CD14-positive monocyte (primary cell): ENCODE measurements around the gene CWC22. TPM values are rescaled to one million over a fixed set of nuclear protein-coding genes. Genes with fewer than 3 reads are reported as not detected.
A peak's percentile ranks its signal among the peaks of the same experiment; 100 is the strongest.

Experiments
- DNase-seq, 3 donors: peaks; one replicate each; pipeline ENCODE4 v3.0.0-alpha.2; 2011 to 2022
- H2AFZ ChIP-seq: 2 replicates; pipeline ENCODE4 v1.6.0; 2012; ENCODE audit warnings: mild to moderate bottlenecking, low read depth, low read length, inconsistent platforms; ENCODE audit not compliant: insufficient read depth, poor library complexity, severe bottlenecking
- H3K27ac ChIP-seq, 2 donors: 1 replicate in 1 of 2; 2 replicates in 1 of 2; pipeline ENCODE4 v1.5.1; 2012 to 2013; ENCODE audit warnings: low read length in 2 of 2, control low read depth in 1 of 2, inconsistent platforms in 1 of 2, low read depth in 1 of 2, mild to moderate bottlenecking in 1 of 2
- H3K27me3 ChIP-seq, 2 donors: one replicate each; pipeline versions ENCODE4 v1.6.0 to v1.6.1; 2011 to 2013; ENCODE audit warnings: low read length in 2 of 2; ENCODE audit not compliant: control insufficient read depth in 2 of 2, insufficient read depth in 2 of 2
- H3K36me3 ChIP-seq, 2 donors: replicated peaks in 1 of 2; 1 replicate in 1 of 2; 2 replicates in 1 of 2; pipeline versions ENCODE4 v1.5.1 to v1.6.1; 2012 to 2013; ENCODE audit warnings: low read length in 2 of 2, control low read depth in 1 of 2, inconsistent platforms in 1 of 2, mild to moderate bottlenecking in 1 of 2; ENCODE audit not compliant: insufficient read depth in 2 of 2, control insufficient read depth in 1 of 2
- H3K4me1 ChIP-seq, 2 donors: 1 replicate in 1 of 2; 2 replicates in 1 of 2; pipeline versions ENCODE4 v1.5.1 to v1.6.1; 2012 to 2013; ENCODE audit warnings: low read length in 2 of 2, control low read depth in 1 of 2, inconsistent platforms in 1 of 2, mild to moderate bottlenecking in 1 of 2, moderate library complexity in 1 of 2; ENCODE audit not compliant: insufficient read depth in 2 of 2, control insufficient read depth in 1 of 2
- H3K4me2 ChIP-seq: replicated peaks from 2 replicates; pipeline ENCODE3; 2012; ENCODE audit warnings: low read length, moderate library complexity, mild to moderate bottlenecking; ENCODE audit not compliant: poor library complexity, severe bottlenecking; ENCODE audit errors: extremely low read depth
- H3K4me3 ChIP-seq, 3 experiments: fragments of 200-600 bp in 1 of 3; sonication (generic) in 1 of 3; replicated peaks in 1 of 3; 1 replicate in 2 of 3; 2 replicates in 1 of 3; pipeline ENCODE4 v1.5.1; 2011 to 2013; ENCODE audit warnings: low read length in 3 of 3, mild to moderate bottlenecking in 3 of 3, control low read depth in 2 of 3, low read depth in 2 of 3, inconsistent platforms in 1 of 3, moderate library complexity in 1 of 3
- H3K79me2 ChIP-seq: 2 replicates; pipeline ENCODE4 v1.6.0; 2012; ENCODE audit warnings: mild to moderate bottlenecking, control low read depth, inconsistent platforms, low read length, moderate library complexity; ENCODE audit not compliant: insufficient read depth
- H3K9ac ChIP-seq: 2 replicates; pipeline ENCODE4 v1.6.0; 2017; ENCODE audit warnings: low read length, mild to moderate bottlenecking; ENCODE audit not compliant: insufficient read depth, poor library complexity, severe bottlenecking
- H3K9me3 ChIP-seq, 2 donors: replicated peaks in 1 of 2; 1 replicate in 1 of 2; 2 replicates in 1 of 2; pipeline versions ENCODE4 v1.5.1 to v1.6.1; 2012 to 2013; ENCODE audit warnings: low read length in 2 of 2, control low read depth in 1 of 2; ENCODE audit not compliant: control insufficient read depth in 1 of 2, insufficient read depth in 1 of 2
- H4K20me1 ChIP-seq: 2 replicates; pipeline ENCODE4 v1.6.0; 2012; ENCODE audit warnings: mild to moderate bottlenecking, low read length, control low read depth, moderate library complexity; ENCODE audit not compliant: insufficient read depth
- H3K27ac Mint-ChIP-seq, 7 donors: one replicate each; pipeline ENCODE4 v1.8.0; 2020; ENCODE audit warnings: mild to moderate bottlenecking in 7 of 7, mixed read lengths in 7 of 7, moderate library complexity in 6 of 7, inconsistent platforms in 2 of 7
- H3K27me3 Mint-ChIP-seq, 3 donors: one replicate each; pipeline ENCODE4 v1.8.0; 2021 to 2022; ENCODE audit warnings: low read depth in 3 of 3, mild to moderate bottlenecking in 3 of 3, mixed read lengths in 3 of 3, moderate library complexity in 3 of 3, inconsistent platforms in 1 of 3
- H3K36me3 Mint-ChIP-seq, 2 donors: one replicate each; pipeline ENCODE4 v1.8.0; 2020; ENCODE audit warnings: mixed read lengths in 2 of 2, inconsistent platforms in 1 of 2, mild to moderate bottlenecking in 1 of 2
- H3K4me1 Mint-ChIP-seq: one replicate; pipeline ENCODE4 v1.8.0; 2020; ENCODE audit warnings: mild to moderate bottlenecking, mixed read lengths
- H3K4me3 Mint-ChIP-seq, 2 donors: one replicate each; pipeline ENCODE4 v1.8.0; 2020; ENCODE audit warnings: mild to moderate bottlenecking in 2 of 2, mixed read lengths in 2 of 2, moderate library complexity in 1 of 2
- H3K9me3 Mint-ChIP-seq, 7 donors: one replicate each; pipeline ENCODE4 v1.8.0; 2020 to 2022; ENCODE audit warnings: mixed read lengths in 7 of 7, mild to moderate bottlenecking in 6 of 7, moderate library complexity in 6 of 7, inconsistent platforms in 2 of 7
- CTCF ChIP-seq: fragments of 200-600 bp; IDR thresholded peaks from one replicate; pipeline ENCODE4 v1.8.0; 2022; ENCODE audit warnings: antibody characterized with exemption, mild to moderate bottlenecking
- WGBS: methylation state at CpG from one replicate; pipeline ENCODE4 v1.1.5; 2013; ENCODE audit warnings: missing lambda C conversion rate; ENCODE audit not compliant: insufficient coverage; 5-methylcytosine and 5-hydroxymethylcytosine counted together
- intact Hi-C, 2 donors: fragments of 100-400 bp; cut with micrococcal nuclease; formaldehyde crosslinking; loops; one replicate each; pipeline versions ENCODE4 v1.15.0 to v1.15.1; 2023
- polyA plus RNA-seq, 3 donors: library from polyadenylated mRNA; depleted of rRNA in 1 of 3; unstranded in 2 of 3; stranded (reverse) in 1 of 3; fragments of 300-500 nt in 2 of 3; fragments of >200 nt in 1 of 3; fragmentation: Illumina TruSeq in 2 of 3; gene quantifications; 1 replicate in 2 of 3; 2 replicates in 1 of 3; pipeline ENCODE4 v1.2.3, GENCODE V29; 2012 to 2021

The CWC22 gene
- polyA plus RNA-seq, 3 donors: 4.4 to 14.9 (median 9.5) TPM

GRCh38 chr2:179950391-179950790 is 56.7 kb downstream of the CWC22 start:
- Mint-ChIP-seq H3K9me3 (no peaks in the 10 kb centered on the region), H3K36me3 (peaks cover 72 to 80% of the 10 kb centered on the region in 2 donors)
- no peak for TF ChIP-seq CTCF

GRCh38 chr2:179949438-179949837 is 57.7 kb downstream of the CWC22 start:
- no peak overlapping the region for H3K4me3 Mint-ChIP-seq
- Histone ChIP-seq H3K9me3 (no peaks in the 10 kb centered on the region), H3K9ac (no peak overlapping the region), H3K27me3 (no peaks in the 10 kb centered on the region), H3K4me2 (no peak overlapping the region), H3K4me1 (no peaks in the 10 kb centered on the region), H2AFZ (no peak overlapping the region), H3K36me3 (peaks cover 81 to 98% of the 10 kb centered on the region in 2 donors), H3K4me3 (no peak overlapping the region), H3K27ac (no peak overlapping the region), H4K20me1 (no peaks in the 10 kb centered on the region), H3K79me2 (no peaks in the 10 kb centered on the region)
- H3K27ac Mint-ChIP-seq: peak overlapping the region in 1 of 7 donors; percentile 36
- intact Hi-C loops: no loop called here
- no peaks in the 10 kb centered on the region for H3K27me3 Mint-ChIP-seq
- H3K9me3 Mint-ChIP-seq: no peaks in the 10 kb centered on the region
- no peak for DNase-seq
- no CpG with 5 or more reads among the region's 3 CpGs for WGBS
- peaks cover 5% of the 10 kb centered on the region for H3K4me1 Mint-ChIP-seq
- TF ChIP-seq CTCF: no peak
- H3K36me3 Mint-ChIP-seq: peaks cover 73 to 82% of the 10 kb centered on the region in 2 donors

More at GRCh38 chr2:179950391-179950790, 56.7 kb downstream of the CWC22 start:
- no peak overlapping the region for H3K27ac ChIP-seq
- peaks cover 78 to 98% of the 10 kb centered on the region in 2 donors for H3K36me3 ChIP-seq
- no peak for DNase-seq
- no peak overlapping the region for H3K4me2 ChIP-seq
- Mint-ChIP-seq H3K4me1 (peaks cover 5% of the 10 kb centered on the region), H3K27ac (no peak overlapping the region), H3K27me3 (no peaks in the 10 kb centered on the region), H3K4me3 (no peak overlapping the region)
- no peaks in the 10 kb centered on the region for H4K20me1 ChIP-seq
- no CpG with 5 or more reads among the region's 5 CpGs for WGBS
- no peak overlapping the region for H3K4me3 ChIP-seq
- no peaks in the 10 kb centered on the region for H3K9me3 ChIP-seq
- no peak overlapping the region for H3K9ac ChIP-seq
- no peak overlapping the region for H2AFZ ChIP-seq
- H3K4me1 ChIP-seq: no peaks in the 10 kb centered on the region
- intact Hi-C loops: no loop called here
- no peaks in the 10 kb centered on the region for H3K79me2 ChIP-seq
- H3K27me3 ChIP-seq: no peaks in the 10 kb centered on the region
